HepG2 (cell line): ENCODE data around the gene GFOD1. TPM values are rescaled to one million over a fixed set of nuclear protein-coding genes. Genes with fewer than 3 reads are reported as not detected.

Source experiments
- ATAC-seq: fragments of 200-7000 bp; cut with Tn5 transposase; 3 replicates; pipeline ENCODE4 v1.9.1; 2020; ENCODE audit warnings: mild to moderate bottlenecking, moderate library complexity
- BruUV-seq: library from RNA; stranded (reverse); fragments of 400-500 nt; replicated peaks from 2 replicates; lab custom pipeline; 2021; lab: Mats Ljungman, UMichigan
- CTCF ChIA-PET: fragments of 300-600 bp; formaldehyde crosslinking; extraction: SDS; loops from one replicate; lab custom pipeline; 2021; ENCODE audit warnings: low total read pairs, inconsistent platforms, low intra/inter-chr PET ratio; lab: Yijun Ruan, JAX
- POLR2A ChIA-PET: fragments of 350-600 bp; sonication (Branson Sonifier 250); formaldehyde crosslinking; loops from one replicate; lab custom pipeline; 2020; ENCODE audit warnings: antibody characterized with exemption, inconsistent platforms; lab: Yijun Ruan, JAX
- DNase-seq: peaks from one replicate; pipeline ENCODE4 v3.0.0-alpha.2; 2015; ENCODE audit warnings: low spot score
- FAIRE-seq: peaks from 3 replicates; lab custom pipeline; 2011; peaks lifted over from hg19 to GRCh38; lab: Jason Lieb, UNC
- H2AFZ ChIP-seq: one replicate; pipeline ENCODE4 v1.6.1; 2011; ENCODE audit warnings: low read length, inconsistent platforms
- H3K27ac ChIP-seq: fragments of 300-600 bp; 3 replicates; pipeline ENCODE4 v1.8.0; 2011; ENCODE audit warnings: mixed run types, mild to moderate bottlenecking, mixed read lengths, low read length, inconsistent platforms; ENCODE audit not compliant: insufficient read depth; ENCODE audit errors: extremely low read length
- H3K27me3 ChIP-seq, 2 experiments: fragments of 200-600 bp in 1 of 2; 2 replicates in 1 of 2; 3 replicates in 1 of 2; pipeline versions ENCODE4 v1.6.0 to v1.8.0; 2011; ENCODE audit warnings: low read length in 2 of 2, mild to moderate bottlenecking in 2 of 2, moderate library complexity in 2 of 2, inconsistent platforms in 1 of 2; ENCODE audit not compliant: insufficient read depth in 2 of 2, control insufficient read depth in 1 of 2
- H3K36me3 ChIP-seq, 2 experiments: fragments of 200-600 bp in 1 of 2; replicated peaks in 1 of 2; 2 replicates in 1 of 2; 3 replicates in 1 of 2; pipeline versions ENCODE4 v1.5.1 to v1.8.0; 2011; ENCODE audit warnings: low read length in 2 of 2, inconsistent platforms in 1 of 2; ENCODE audit not compliant: insufficient read depth in 2 of 2, control insufficient read depth in 1 of 2
- H3K4me1 ChIP-seq: 2 replicates; pipeline ENCODE4 v1.5.1; 2012; ENCODE audit warnings: low read length, inconsistent platforms; ENCODE audit not compliant: insufficient read depth
- H3K4me2 ChIP-seq: 2 replicates; pipeline ENCODE4 v1.6.0; 2011; ENCODE audit warnings: low read depth, low read length, inconsistent platforms
- H3K4me3 ChIP-seq, 3 experiments: fragments of 200-600 bp in 1 of 3; sonication (generic), shearing (Covaris generic) in 1 of 3; replicated peaks in 1 of 3; 2 replicates each; pipeline ENCODE4 v1.5.1; 2011 to 2016; ENCODE audit warnings: low read length in 3 of 3, inconsistent platforms in 2 of 3, low read depth in 2 of 3, mild to moderate bottlenecking in 2 of 3, control low read depth in 1 of 3, mixed read lengths in 1 of 3; ENCODE audit not compliant: insufficient read depth in 1 of 3
- H3K79me2 ChIP-seq: one replicate; pipeline ENCODE4 v1.6.1; 2011; ENCODE audit warnings: low read length, inconsistent platforms; ENCODE audit not compliant: insufficient read depth
- H3K9ac ChIP-seq: 2 replicates; pipeline ENCODE4 v1.6.0; 2011; ENCODE audit warnings: mild to moderate bottlenecking, low read depth, low read length, inconsistent platforms; ENCODE audit not compliant: insufficient read depth
- H3K9me3 ChIP-seq: 2 replicates; pipeline ENCODE4 v1.5.1; 2012; ENCODE audit warnings: mild to moderate bottlenecking, low read length
- H4K20me1 ChIP-seq: 2 replicates; pipeline ENCODE4 v1.6.0; 2011; ENCODE audit warnings: inconsistent platforms, mild to moderate bottlenecking, low read length, moderate library complexity; ENCODE audit not compliant: insufficient read depth
- ATF7-NPFF ChIP-seq: sonication (generic); formaldehyde crosslinking; IDR thresholded peaks from 2 replicates; pipeline ENCODE4 v1.8.1; 2023; ENCODE audit warnings: mild to moderate bottlenecking, low read depth, missing genetic modification reagents, moderate library complexity
- ELF3 ChIP-seq: IDR thresholded peaks from 2 replicates; pipeline ENCODE4 v1.6.1; 2016; ENCODE audit warnings: missing genetic modification reagents, missing compliant biosample characterization
- HDAC1 ChIP-seq: sonication (generic); formaldehyde crosslinking; IDR thresholded peaks from 2 replicates; pipeline ENCODE4 v1.5.1; 2020; ENCODE audit warnings: mild to moderate bottlenecking, missing genetic modification reagents
- KAT8 ChIP-seq: IDR thresholded peaks from 2 replicates; pipeline ENCODE4 v1.6.1; 2016; ENCODE audit warnings: missing genetic modification reagents, missing compliant biosample characterization
- MIXL1 ChIP-seq: IDR thresholded peaks from 2 replicates; pipeline ENCODE4 v1.6.1; 2016
- NAIF1 ChIP-seq: sonication (generic); formaldehyde crosslinking; IDR thresholded peaks from 2 replicates; pipeline ENCODE4 v1.5.0; 2020; ENCODE audit warnings: mild to moderate bottlenecking, missing genetic modification reagents, borderline replicate concordance
- NCOA1 ChIP-seq: sonication (generic); formaldehyde crosslinking; IDR thresholded peaks from 2 replicates; pipeline ENCODE4 v1.9.0; 2021; ENCODE audit warnings: missing genetic modification reagents
- NR2F6 ChIP-seq, 2 experiments: IDR thresholded peaks; 2 replicates each; pipeline ENCODE4 v1.6.1; 2016; ENCODE audit warnings: antibody characterized with exemption in 1 of 2, mild to moderate bottlenecking in 1 of 2
- RBAK ChIP-seq: sonication (generic); formaldehyde crosslinking; IDR thresholded peaks from 2 replicates; pipeline ENCODE4 v1.5.1; 2020; ENCODE audit warnings: mild to moderate bottlenecking, missing genetic modification reagents
- ZFP82 ChIP-seq: sonication (generic); formaldehyde crosslinking; IDR thresholded peaks from 2 replicates; pipeline ENCODE4 v1.5.1; 2020; ENCODE audit warnings: mild to moderate bottlenecking, missing genetic modification reagents, borderline replicate concordance
- WGBS: methylation state at CpG from one replicate; pipeline ENCODE4 v1.1.6; 2017; ENCODE audit warnings: low lambda C conversion rate; 5-methylcytosine and 5-hydroxymethylcytosine counted together
- in situ Hi-C: cut with HindIII; loops from 2 replicates; pipeline ENCODE4 v1.10.0; 2017; ENCODE audit warnings: low pct_unique_long_range_greater_than_20kb; ENCODE audit not compliant: extremely low pct_ligation_motif_present
- intact Hi-C: fragments of 100-400 bp; cut with micrococcal nuclease; formaldehyde crosslinking; loops from one replicate; pipeline ENCODE4 v1.10.0; 2022; ENCODE audit not compliant: unreplicated experiment
- polyA plus RNA-seq, 8 experiments: library from polyadenylated mRNA; depleted of rRNA in 3 of 8; stranded (reverse) in 7 of 8; unstranded in 1 of 8; fragments of >200 nt; fragmentation: Illumina TruSeq in 4 of 8; extraction: Trizol in 4 of 8; gene quantifications; 2 replicates each; pipeline versions ENCODE4 v1.2.1 to v1.2.3, GENCODE V29; 2011 to 2016; ENCODE audit warnings: low read depth in 4 of 8, missing spikeins in 1 of 8, mixed read lengths in 1 of 8; ENCODE audit not compliant: insufficient read depth in 1 of 8
- total RNA-seq, 5 experiments: library from RNA; depleted of rRNA; stranded (reverse); fragments of >200 nt; fragmentation: Illumina TruSeq; extraction: Trizol; gene quantifications; 2 replicates each; pipeline ENCODE4 v1.2.3, GENCODE V29; 2016; ENCODE audit warnings: low read depth in 1 of 5
- TF ChIP-seq, protein P1 (sequence below): sonication (generic); formaldehyde crosslinking; IDR thresholded peaks from 2 replicates; pipeline ENCODE4 v1.4.0; 2020; ENCODE audit warnings: low read depth, missing genetic modification reagents
- TF ChIP-seq, protein P2 (sequence below): sonication (generic); formaldehyde crosslinking; IDR thresholded peaks from 2 replicates; pipeline ENCODE4 v1.5.0; 2020; ENCODE audit warnings: missing genetic modification reagents
- TF ChIP-seq, protein P3 (sequence below): sonication (generic); formaldehyde crosslinking; IDR thresholded peaks from 2 replicates; pipeline ENCODE4 v1.9.0; 2021; ENCODE audit warnings: missing genetic modification reagents, borderline replicate concordance
- TF ChIP-seq, protein P4 (sequence below): sonication (generic); formaldehyde crosslinking; IDR thresholded peaks from 2 replicates; pipeline ENCODE4 v1.5.0; 2020; ENCODE audit warnings: mild to moderate bottlenecking, missing genetic modification reagents, moderate library complexity

The GFOD1 gene
- total and polyA plus RNA-seq, 2 of the 13 experiments (the other 11 are each of a cell fraction or from before 2014, with no cell fraction given) = 1.9 to 6.4 TPM

DNA sequence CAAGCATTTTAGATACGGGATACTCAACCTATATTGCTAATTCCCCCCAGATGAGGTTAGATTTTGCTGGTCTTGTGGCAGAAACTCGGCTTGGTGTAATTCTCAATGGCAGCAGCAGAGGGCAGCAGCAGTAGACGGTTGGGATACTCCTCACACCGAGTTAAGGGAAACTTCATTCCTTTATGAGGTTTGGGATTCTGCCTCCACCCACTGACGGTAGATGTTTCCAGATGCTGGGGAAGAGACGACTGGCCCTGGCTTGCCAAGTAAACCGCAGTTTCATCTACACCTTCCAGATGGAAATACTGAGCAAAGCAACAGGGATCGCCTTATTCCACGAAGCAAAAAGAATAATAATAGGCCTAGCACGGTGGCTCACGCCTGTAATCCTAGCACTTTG is 150.8 kb downstream of the GFOD1 start:
- WGBS = 34% methylated on average over 11 of the region's 11 CpGs
- in situ Hi-C loops = loop anchor here (5.0 to 10.0 kb wide), 2 partner anchors 142 to 201 kb away; no protein-coding TSS in a partner anchor
- POLR2A ChIA-PET = interaction anchor here (1.4 kb wide), 1 partner anchor 238 kb away, joined by 12 read pairs; the partner anchor contains the start of gene SIRT5
- peaks cover 14% of the 10 kb centered on the region for H3K4me1 ChIP-seq
- H3K27me3 ChIP-seq = peaks cover 0 to 8% of the 10 kb centered on the region in 2 experiments; a peak in 3 of 5 replicates
- FAIRE-seq (peak; percentile 96), DNase-seq (peak; percentile 69), ATAC-seq (peak; percentile 77)
- H2AFZ ChIP-seq = no peak overlapping the region
- no peaks in the 10 kb centered on the region for H4K20me1 ChIP-seq
- no peak overlapping the region for H3K9ac ChIP-seq
- CTCF ChIA-PET = interaction anchor here (1.4 to 3.0 kb wide), 2 partner anchors 201 to 288 kb away, joined by 4 to 37 read pairs; no protein-coding TSS in a partner anchor
- no peak overlapping the region for H3K27ac ChIP-seq
- H3K4me2 ChIP-seq = no peak overlapping the region
- BruUV-seq = no TSS peak
- no peaks in the 10 kb centered on the region for H3K36me3 ChIP-seq
- no peaks in the 10 kb centered on the region for H3K79me2 ChIP-seq
- intact Hi-C loops = loop anchor here (1.0 to 2.0 kb wide), 5 partner anchors 70 to 278 kb away; partner anchors contain the start of gene NOL7
- no peak overlapping the region for H3K4me3 ChIP-seq
- no peaks in the 10 kb centered on the region for H3K9me3 ChIP-seq
- TF ChIP-seq RBAK (CRISPR knock-in tag) (no peak), KAT8 (CRISPR knock-in tag) (0 out of 2 replicates have a peak, but pooled peaks have one; percentile 37), ATF7-NPFF (CRISPR knock-in tag) (no peak), MIXL1 (CRISPR knock-in tag) (peak; percentile 39; the same call in 1 of the 2 replicates), NAIF1 (CRISPR knock-in tag) (0 out of 2 replicates have a peak, but pooled peaks have one; percentile 16), ELF3 (0 out of 2 replicates have a peak, but pooled peaks have one; percentile 16), NR2F6 (IDR thresholded peaks at IDR 0.05) (no peak), NR2F6 (CRISPR knock-in tag; IDR thresholded peaks at IDR 0.05) (peak; percentile 24; the same call in 1 of the 2 replicates), NCOA1 (no peak), HDAC1 (CRISPR knock-in tag) (no peak), ZFP82 (CRISPR knock-in tag) (no peak)
- TF ChIP-seq, protein P1, sequence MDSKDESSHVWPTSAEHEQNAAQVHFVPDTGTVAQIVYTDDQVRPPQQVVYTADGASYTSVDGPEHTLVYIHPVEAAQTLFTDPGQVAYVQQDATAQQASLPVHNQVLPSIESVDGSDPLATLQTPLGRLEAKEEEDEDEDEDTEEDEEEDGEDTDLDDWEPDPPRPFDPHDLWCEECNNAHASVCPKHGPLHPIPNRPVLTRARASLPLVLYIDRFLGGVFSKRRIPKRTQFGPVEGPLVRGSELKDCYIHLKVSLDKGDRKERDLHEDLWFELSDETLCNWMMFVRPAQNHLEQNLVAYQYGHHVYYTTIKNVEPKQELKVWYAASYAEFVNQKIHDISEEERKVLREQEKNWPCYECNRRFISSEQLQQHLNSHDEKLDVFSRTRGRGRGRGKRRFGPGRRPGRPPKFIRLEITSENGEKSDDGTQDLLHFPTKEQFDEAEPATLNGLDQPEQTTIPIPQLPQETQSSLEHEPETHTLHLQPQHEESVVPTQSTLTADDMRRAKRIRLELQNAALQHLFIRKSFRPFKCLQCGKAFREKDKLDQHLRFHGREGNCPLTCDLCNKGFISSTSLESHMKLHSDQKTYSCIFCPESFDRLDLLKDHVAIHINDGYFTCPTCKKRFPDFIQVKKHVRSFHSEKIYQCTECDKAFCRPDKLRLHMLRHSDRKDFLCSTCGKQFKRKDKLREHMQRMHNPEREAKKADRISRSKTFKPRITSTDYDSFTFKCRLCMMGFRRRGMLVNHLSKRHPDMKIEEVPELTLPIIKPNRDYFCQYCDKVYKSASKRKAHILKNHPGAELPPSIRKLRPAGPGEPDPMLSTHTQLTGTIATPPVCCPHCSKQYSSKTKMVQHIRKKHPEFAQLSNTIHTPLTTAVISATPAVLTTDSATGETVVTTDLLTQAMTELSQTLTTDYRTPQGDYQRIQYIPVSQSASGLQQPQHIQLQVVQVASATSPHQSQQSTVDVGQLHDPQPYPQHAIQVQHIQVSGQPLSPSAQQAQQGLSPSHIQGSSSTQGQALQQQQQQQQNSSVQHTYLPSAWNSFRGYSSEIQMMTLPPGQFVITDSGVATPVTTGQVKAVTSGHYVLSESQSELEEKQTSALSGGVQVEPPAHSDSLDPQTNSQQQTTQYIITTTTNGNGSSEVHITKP (CRISPR knock-in tag) = no peak
- TF ChIP-seq, protein P2, sequence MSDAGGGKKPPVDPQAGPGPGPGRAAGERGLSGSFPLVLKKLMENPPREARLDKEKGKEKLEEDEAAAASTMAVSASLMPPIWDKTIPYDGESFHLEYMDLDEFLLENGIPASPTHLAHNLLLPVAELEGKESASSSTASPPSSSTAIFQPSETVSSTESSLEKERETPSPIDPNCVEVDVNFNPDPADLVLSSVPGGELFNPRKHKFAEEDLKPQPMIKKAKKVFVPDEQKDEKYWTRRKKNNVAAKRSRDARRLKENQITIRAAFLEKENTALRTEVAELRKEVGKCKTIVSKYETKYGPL (CRISPR knock-in tag) = no peak
- TF ChIP-seq, protein P3, sequence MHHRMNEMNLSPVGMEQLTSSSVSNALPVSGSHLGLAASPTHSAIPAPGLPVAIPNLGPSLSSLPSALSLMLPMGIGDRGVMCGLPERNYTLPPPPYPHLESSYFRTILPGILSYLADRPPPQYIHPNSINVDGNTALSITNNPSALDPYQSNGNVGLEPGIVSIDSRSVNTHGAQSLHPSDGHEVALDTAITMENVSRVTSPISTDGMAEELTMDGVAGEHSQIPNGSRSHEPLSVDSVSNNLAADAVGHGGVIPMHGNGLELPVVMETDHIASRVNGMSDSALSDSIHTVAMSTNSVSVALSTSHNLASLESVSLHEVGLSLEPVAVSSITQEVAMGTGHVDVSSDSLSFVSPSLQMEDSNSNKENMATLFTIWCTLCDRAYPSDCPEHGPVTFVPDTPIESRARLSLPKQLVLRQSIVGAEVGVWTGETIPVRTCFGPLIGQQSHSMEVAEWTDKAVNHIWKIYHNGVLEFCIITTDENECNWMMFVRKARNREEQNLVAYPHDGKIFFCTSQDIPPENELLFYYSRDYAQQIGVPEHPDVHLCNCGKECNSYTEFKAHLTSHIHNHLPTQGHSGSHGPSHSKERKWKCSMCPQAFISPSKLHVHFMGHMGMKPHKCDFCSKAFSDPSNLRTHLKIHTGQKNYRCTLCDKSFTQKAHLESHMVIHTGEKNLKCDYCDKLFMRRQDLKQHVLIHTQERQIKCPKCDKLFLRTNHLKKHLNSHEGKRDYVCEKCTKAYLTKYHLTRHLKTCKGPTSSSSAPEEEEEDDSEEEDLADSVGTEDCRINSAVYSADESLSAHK = no peak
- TF ChIP-seq, protein P4, sequence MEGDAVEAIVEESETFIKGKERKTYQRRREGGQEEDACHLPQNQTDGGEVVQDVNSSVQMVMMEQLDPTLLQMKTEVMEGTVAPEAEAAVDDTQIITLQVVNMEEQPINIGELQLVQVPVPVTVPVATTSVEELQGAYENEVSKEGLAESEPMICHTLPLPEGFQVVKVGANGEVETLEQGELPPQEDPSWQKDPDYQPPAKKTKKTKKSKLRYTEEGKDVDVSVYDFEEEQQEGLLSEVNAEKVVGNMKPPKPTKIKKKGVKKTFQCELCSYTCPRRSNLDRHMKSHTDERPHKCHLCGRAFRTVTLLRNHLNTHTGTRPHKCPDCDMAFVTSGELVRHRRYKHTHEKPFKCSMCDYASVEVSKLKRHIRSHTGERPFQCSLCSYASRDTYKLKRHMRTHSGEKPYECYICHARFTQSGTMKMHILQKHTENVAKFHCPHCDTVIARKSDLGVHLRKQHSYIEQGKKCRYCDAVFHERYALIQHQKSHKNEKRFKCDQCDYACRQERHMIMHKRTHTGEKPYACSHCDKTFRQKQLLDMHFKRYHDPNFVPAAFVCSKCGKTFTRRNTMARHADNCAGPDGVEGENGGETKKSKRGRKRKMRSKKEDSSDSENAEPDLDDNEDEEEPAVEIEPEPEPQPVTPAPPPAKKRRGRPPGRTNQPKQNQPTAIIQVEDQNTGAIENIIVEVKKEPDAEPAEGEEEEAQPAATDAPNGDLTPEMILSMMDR (CRISPR knock-in tag) = peak; percentile 96
